ENCODE measurements around the gene CD79A.
A peak's percentile ranks its signal among the peaks of the same experiment; 100 is the strongest.

The CD79A gene

GRCh38 chr19:41859618-41860418, 17.3 kb upstream of the CD79A start, which contains the start of gene RPS19:
TSS of gene RPS19 (plus strand) at chr19:41860255. CDS start at chr19:41860775, 520 bp downstream.
- peak; percentile 29; the same call in 1 of the 2 replicates for TF ChIP-seq CTCF (IDR thresholded peaks at IDR 0.05)

- TF ChIP-seq CTCF (IDR thresholded peaks at IDR 0.05), result no peak
These were observed 16.5 kb upstream of the CD79A start for GRCh38 chr19:41860419-41861115.

GRCh38 chr19:41861116-41861768, 15.8 kb upstream of the CD79A start:
- TF ChIP-seq CTCF (IDR thresholded peaks at IDR 0.05), result no peak

GRCh38 chr19:41861846-41862245, 15.2 kb upstream of the CD79A start:
- TF ChIP-seq CTCF (IDR thresholded peaks at IDR 0.05), result no peak

- no peak for TF ChIP-seq CTCF (IDR thresholded peaks at IDR 0.05)
These were observed 14.6 kb upstream of the CD79A start for GRCh38 chr19:41862445-41862986.

- TF ChIP-seq CTCF (IDR thresholded peaks at IDR 0.05), result no peak
These were observed 13.7 kb upstream of the CD79A start for GRCh38 chr19:41863209-41863931.

- no peak for TF ChIP-seq CTCF (IDR thresholded peaks at IDR 0.05)
These were observed 12.7 kb upstream of the CD79A start for GRCh38 chr19:41864374-41864773.
